Measurements from ENCODE around the gene SCN4A. TPM values are rescaled to one million over a fixed set of nuclear protein-coding genes. Genes with fewer than 3 reads are reported as not detected.
"Not testable (repeated sequence)": the region's sequence is repeated elsewhere in the genome, so short reads cannot be mapped to it uniquely, and the experiment has no call there.

Gene SCN4A
- total RNA-seq, 1 donor, result not detected

GRCh38 chr17:63892316-63893037 is 80.2 kb downstream of the SCN4A start:
- DNase-seq (ENCODE audit: low read depth); H3K4me3 ChIP-seq (ENCODE audit: low read depth, low read length): not testable (repeated sequence)
- peak; percentile 13 for TF ChIP-seq CTCF (IDR thresholded peaks at IDR 0.05; ENCODE audit: insufficient read depth, low read depth, low read length)

- DNase-seq (ENCODE audit: low read depth), result peak; percentile 21
- H3K4me3 ChIP-seq (ENCODE audit: low read depth, low read length), result not testable (repeated sequence)
- TF ChIP-seq CTCF (IDR thresholded peaks at IDR 0.05; ENCODE audit: insufficient read depth, low read depth, low read length), result peak; percentile 48
Measured at GRCh38 chr17:63889026-63889848, 83.5 kb downstream of the SCN4A start.

Small RNAs within 50 kb of the gene (small RNA-seq; reads per million reads assigned to genes)
- gene AC127029.1 (not detected), gene GH1 (not detected)

Other genes starting within 250 kb of the SCN4A start
- 23.2 and 25.0 TPM in 2 replicates for gene STRADA, start 231.1 kb downstream of the SCN4A start, total RNA-seq
- gene CCDC47, start 199.3 kb downstream of the SCN4A start, total RNA-seq, result 62.8 and 76.4 TPM in 2 replicates
- gene DDX42, start 198.7 kb downstream of the SCN4A start, total RNA-seq, result 85.0 and 85.9 TPM in 2 replicates
- gene PSMC5, start 145.5 kb downstream of the SCN4A start, total RNA-seq, result 42.7 and 44.1 TPM in 2 replicates
- gene FTSJ3, start 145.3 kb downstream of the SCN4A start, total RNA-seq, result 50.6 and 72.5 TPM in 2 replicates
- 61.8 and 66.9 TPM in 2 replicates for gene SMARCD2, start 130.2 kb downstream of the SCN4A start, total RNA-seq
- gene CSH2, start 99.2 kb downstream of the SCN4A start, total RNA-seq, result not detected in 2 replicates
- not detected in 2 replicates for gene GH2, start 91.0 kb downstream of the SCN4A start, total RNA-seq
- gene CSH1, start 76.3 kb downstream of the SCN4A start, total RNA-seq, result not detected in 2 replicates
- gene CSHL1, start 61.7 kb downstream of the SCN4A start, total RNA-seq, result not detected in 2 replicates
- not detected in 2 replicates for gene GH1, start 54.1 kb downstream of the SCN4A start, total RNA-seq
- not detected in 2 replicates for gene CD79B, start 40.6 kb downstream of the SCN4A start, total RNA-seq
- under 0.01 TPM in 2 replicates for gene PRR29, start 25.4 kb upstream of the SCN4A start, total RNA-seq
- gene ICAM2, start 47.7 kb upstream of the SCN4A start, total RNA-seq, result 1.3 and 1.7 TPM in 2 replicates
- gene ERN1, start 157.2 kb upstream of the SCN4A start, total RNA-seq, result 13.5 and 14.7 TPM in 2 replicates